Fibroblast of skin of right quadriceps (primary cell): ENCODE measurements around the gene JOSD1.

ENCODE experiments used
- DNase-seq: peaks from one replicate; pipeline ENCODE4 v3.0.0-alpha.2; 2013

Gene JOSD1

GRCh38 chr22:38732251-38732815 lies 31.6 kb upstream of the JOSD1 start:
- DNase-seq = no peak

GRCh38 chr22:38731703-38732161 lies 31.0 kb upstream of the JOSD1 start:
- no peak for DNase-seq

- no peak for DNase-seq
Observed at GRCh38 chr22:38730411-38730871, 29.7 kb upstream of the JOSD1 start.

GRCh38 chr22:38729946-38730345 lies 29.2 kb upstream of the JOSD1 start:
- DNase-seq = no peak

- DNase-seq = no peak
Observed at GRCh38 chr22:38728871-38729796, 28.4 kb upstream of the JOSD1 start.

- DNase-seq = no peak
Observed at GRCh38 chr22:38727530-38728451, 27.0 kb upstream of the JOSD1 start.

GRCh38 chr22:38727123-38727522 lies 26.4 kb upstream of the JOSD1 start:
- no peak for DNase-seq

- DNase-seq = no peak
Observed at GRCh38 chr22:38725900-38726655, 25.3 kb upstream of the JOSD1 start.

- DNase-seq = no peak
Observed at GRCh38 chr22:38724926-38725571, 24.3 kb upstream of the JOSD1 start.

GRCh38 chr22:38724176-38724575 lies 23.4 kb upstream of the JOSD1 start:
- DNase-seq = no peak

- no peak for DNase-seq
Observed at GRCh38 chr22:38721551-38721950, 20.8 kb upstream of the JOSD1 start.

GRCh38 chr22:38720350-38720749 lies 19.6 kb upstream of the JOSD1 start:
- DNase-seq = no peak

- DNase-seq = no peak
Observed at GRCh38 chr22:38719196-38719595, 18.5 kb upstream of the JOSD1 start.

GRCh38 chr22:38718414-38718813 lies 17.7 kb upstream of the JOSD1 start:
- peak; percentile 61 for DNase-seq

GRCh38 chr22:38717244-38717643 lies 16.5 kb upstream of the JOSD1 start:
- no peak for DNase-seq

- DNase-seq = no peak
Observed at GRCh38 chr22:38716826-38717225, 16.1 kb upstream of the JOSD1 start.

- no peak for DNase-seq
Observed at GRCh38 chr22:38716271-38716670, 15.5 kb upstream of the JOSD1 start.

- DNase-seq = no peak
Observed at GRCh38 chr22:38715852-38716251, 15.1 kb upstream of the JOSD1 start.

- no peak for DNase-seq
Observed at GRCh38 chr22:38715176-38715764, 14.5 kb upstream of the JOSD1 start.

GRCh38 chr22:38713921-38714320 lies 13.2 kb upstream of the JOSD1 start:
- DNase-seq = no peak

GRCh38 chr22:38712486-38713207 lies 11.9 kb upstream of the JOSD1 start:
- no peak for DNase-seq
